Esophagus muscularis mucosa (tissue), 4 donors: ENCODE data around the gene ZSCAN12.

Experiments used
- EP300 ChIP-seq: sonication (generic); formaldehyde crosslinking; IDR thresholded peaks from one replicate; pipeline ENCODE4 v1.6.1; 2017; ENCODE audit warnings: antibody characterized with exemption
- POLR2A ChIP-seq: fragments of 450-650 bp; IDR thresholded peaks from one replicate; pipeline ENCODE4 v1.6.1; 2017; ENCODE audit warnings: antibody characterized with exemption, moderate library complexity, mild to moderate bottlenecking, low read depth
- TF ChIP-seq, protein P1 (sequence below), 3 experiments: fragments of 200-600 bp in 2 of 3; fragments of 450-650 bp in 1 of 3; sonication (generic) in 2 of 3; IDR thresholded peaks; one replicate each; pipeline ENCODE4 v1.5.1; 2017 to 2019; ENCODE audit warnings: antibody characterized with exemption in 3 of 3, mild to moderate bottlenecking in 2 of 3, moderate library complexity in 1 of 3

GRCh38 chr6:28370440-28370839, 29.1 kb downstream of the ZSCAN12 start:
- TF ChIP-seq EP300, result no peak
- TF ChIP-seq, protein P1, sequence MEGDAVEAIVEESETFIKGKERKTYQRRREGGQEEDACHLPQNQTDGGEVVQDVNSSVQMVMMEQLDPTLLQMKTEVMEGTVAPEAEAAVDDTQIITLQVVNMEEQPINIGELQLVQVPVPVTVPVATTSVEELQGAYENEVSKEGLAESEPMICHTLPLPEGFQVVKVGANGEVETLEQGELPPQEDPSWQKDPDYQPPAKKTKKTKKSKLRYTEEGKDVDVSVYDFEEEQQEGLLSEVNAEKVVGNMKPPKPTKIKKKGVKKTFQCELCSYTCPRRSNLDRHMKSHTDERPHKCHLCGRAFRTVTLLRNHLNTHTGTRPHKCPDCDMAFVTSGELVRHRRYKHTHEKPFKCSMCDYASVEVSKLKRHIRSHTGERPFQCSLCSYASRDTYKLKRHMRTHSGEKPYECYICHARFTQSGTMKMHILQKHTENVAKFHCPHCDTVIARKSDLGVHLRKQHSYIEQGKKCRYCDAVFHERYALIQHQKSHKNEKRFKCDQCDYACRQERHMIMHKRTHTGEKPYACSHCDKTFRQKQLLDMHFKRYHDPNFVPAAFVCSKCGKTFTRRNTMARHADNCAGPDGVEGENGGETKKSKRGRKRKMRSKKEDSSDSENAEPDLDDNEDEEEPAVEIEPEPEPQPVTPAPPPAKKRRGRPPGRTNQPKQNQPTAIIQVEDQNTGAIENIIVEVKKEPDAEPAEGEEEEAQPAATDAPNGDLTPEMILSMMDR (IDR thresholded peaks at IDR 0.05), result no peak
- no peak for TF ChIP-seq POLR2A
